ENCODE results near the gene UBE2G1. TPM values are rescaled to one million over a fixed set of nuclear protein-coding genes. Genes with fewer than 3 reads are reported as not detected.

The UBE2G1 gene
- total RNA-seq, 2 donors from 2014 or later, result 38.8 to 47.7 TPM

GRCh38 chr17:4318596-4318995, 47.9 kb downstream of the UBE2G1 start:
- DNase-seq (ENCODE audit: low spot score) (no peak), ATAC-seq (ENCODE audit: insufficient number of reproducible peaks, low FRiP score, low read depth) (no peak)
- no peak overlapping the region for H3K27ac ChIP-seq
- H3K4me1 ChIP-seq (ENCODE audit: control insufficient read depth in 1 of 2, low read depth in 2 of 2), result peaks cover 17 to 28% of the 10 kb centered on the region in 2 donors
- H3K36me3 ChIP-seq, result no peaks in the 10 kb centered on the region
- no peak for TF ChIP-seq CTCF (IDR thresholded peaks at IDR 0.05)
- no peaks in the 10 kb centered on the region for H3K27me3 ChIP-seq (replicated peaks; ENCODE audit: insufficient read depth)
- no peak overlapping the region for H3K4me3 ChIP-seq
- H3K9me3 ChIP-seq, result no peaks in the 10 kb centered on the region

GRCh38 chr17:4318186-4318585, 48.3 kb downstream of the UBE2G1 start:
- Histone ChIP-seq H3K27ac (no peak overlapping the region), H3K4me1 (ENCODE audit: control insufficient read depth in 1 of 2, low read depth in 2 of 2) (peaks cover 17 to 32% of the 10 kb centered on the region in 2 donors), H3K9me3 (no peaks in the 10 kb centered on the region), H3K4me3 (no peak overlapping the region), H3K27me3 (replicated peaks; ENCODE audit: insufficient read depth) (no peaks in the 10 kb centered on the region), H3K36me3 (no peaks in the 10 kb centered on the region)
- ATAC-seq (ENCODE audit: insufficient number of reproducible peaks, low FRiP score, low read depth) (no peak), DNase-seq (ENCODE audit: low spot score) (no peak)
- TF ChIP-seq CTCF (IDR thresholded peaks at IDR 0.05), result no peak

- Histone ChIP-seq H3K36me3 (no peaks in the 10 kb centered on the region), H3K9me3 (no peaks in the 10 kb centered on the region), H3K27ac (no peak overlapping the region), H3K27me3 (replicated peaks; ENCODE audit: insufficient read depth) (no peaks in the 10 kb centered on the region), H3K4me3 (no peak overlapping the region), H3K4me1 (ENCODE audit: control insufficient read depth in 1 of 2, low read depth in 2 of 2) (peaks cover 17 to 37% of the 10 kb centered on the region in 2 donors)
- ATAC-seq (ENCODE audit: insufficient number of reproducible peaks, low FRiP score, low read depth), result no peak
- TF ChIP-seq CTCF (IDR thresholded peaks at IDR 0.05), result no peak
- no peak for DNase-seq (ENCODE audit: low spot score)
These were observed 48.9 kb downstream of the UBE2G1 start for GRCh38 chr17:4317610-4318009.

GRCh38 chr17:4316648-4317047, 49.8 kb downstream of the UBE2G1 start:
- H3K27ac ChIP-seq, result no peak overlapping the region
- peaks cover 17 to 34% of the 10 kb centered on the region in 2 donors for H3K4me1 ChIP-seq (ENCODE audit: control insufficient read depth in 1 of 2, low read depth in 2 of 2)
- TF ChIP-seq CTCF (IDR thresholded peaks at IDR 0.05), result no peak
- H3K9me3 ChIP-seq, result no peaks in the 10 kb centered on the region
- no peak overlapping the region for H3K4me3 ChIP-seq
- DNase-seq (ENCODE audit: low spot score) (no peak), ATAC-seq (ENCODE audit: insufficient number of reproducible peaks, low FRiP score, low read depth) (no peak)
- no peaks in the 10 kb centered on the region for H3K36me3 ChIP-seq
- no peaks in the 10 kb centered on the region for H3K27me3 ChIP-seq (replicated peaks; ENCODE audit: insufficient read depth)

- Histone ChIP-seq H3K9me3 (no peaks in the 10 kb centered on the region), H3K27me3 (replicated peaks; ENCODE audit: insufficient read depth) (no peaks in the 10 kb centered on the region), H3K4me1 (ENCODE audit: control insufficient read depth in 1 of 2, low read depth in 2 of 2) (peaks cover 28 to 53% of the 10 kb centered on the region in 2 donors), H3K27ac (no peak overlapping the region), H3K36me3 (no peaks in the 10 kb centered on the region), H3K4me3 (no peak overlapping the region)
- DNase-seq (ENCODE audit: low spot score), result no peak
- TF ChIP-seq CTCF (IDR thresholded peaks at IDR 0.05), result no peak
- ATAC-seq (ENCODE audit: insufficient number of reproducible peaks, low FRiP score, low read depth), result no peak
These were observed 51.9 kb downstream of the UBE2G1 start for GRCh38 chr17:4314618-4315017.

All from thoracic aorta (tissue), 2 donors.